Stimulated activated CD8-positive, alpha-beta memory T cell treated with anti-CD3 and anti-CD28 coated beads, Interleukin-7, amount 100 ng/mL, for 4 hours (primary cell): Measurements from ENCODE around the gene SLC7A8.
A peak's percentile ranks its signal among the peaks of the same experiment; 100 is the strongest.

ENCODE experiments used
- DNase-seq, 2 donors: peaks; one replicate each; pipeline ENCODE4 v3.0.0-alpha.2; 2020; ENCODE audit warnings: low read depth in 2 of 2

Gene SLC7A8

DNA sequence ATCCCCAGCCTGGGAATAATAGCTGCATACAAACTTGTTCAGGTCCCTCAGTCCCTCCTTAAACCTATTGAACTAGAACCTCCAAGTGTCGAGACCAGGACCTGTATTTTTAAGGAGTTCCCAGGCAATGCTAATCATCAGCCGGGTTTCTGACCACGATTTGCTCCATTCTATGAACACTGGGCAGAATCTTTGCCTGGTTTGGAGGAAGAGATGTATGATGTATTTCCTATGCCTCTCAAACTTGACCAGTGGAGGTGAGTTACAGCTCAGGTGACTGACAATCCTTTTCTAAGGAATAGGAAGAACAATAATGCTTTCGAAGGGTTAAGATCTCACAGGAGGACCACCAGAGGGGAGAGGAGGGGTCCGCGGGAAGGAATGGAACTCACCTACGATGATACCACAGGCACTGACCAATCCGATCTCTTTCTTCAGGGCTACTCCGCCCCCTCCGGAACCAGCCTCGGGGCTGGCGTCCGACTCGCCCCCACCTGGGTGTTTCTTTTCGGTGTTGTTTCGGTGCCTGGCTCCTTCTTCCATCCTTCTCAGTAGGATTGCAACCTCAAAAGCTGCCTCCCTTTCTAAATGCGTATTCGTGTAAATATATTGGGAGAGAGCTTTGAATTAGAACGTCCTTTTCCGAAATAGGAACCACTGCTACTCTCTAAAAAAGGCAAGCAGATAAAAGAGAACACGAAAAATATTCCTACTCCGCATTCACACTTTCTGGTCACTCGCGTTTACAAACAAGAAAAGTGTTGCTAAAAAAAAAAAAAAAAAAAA lies 895 bp downstream of the SLC7A8 start:
- peak in 1 of 2 donors; percentile 17 for DNase-seq

- no peak for DNase-seq
Measured at GRCh38 chr14:23181946-23182345, 1.5 kb downstream of the SLC7A8 start.

- DNase-seq: no peak
Measured at GRCh38 chr14:23181453-23181852, 2.0 kb downstream of the SLC7A8 start.

DNA sequence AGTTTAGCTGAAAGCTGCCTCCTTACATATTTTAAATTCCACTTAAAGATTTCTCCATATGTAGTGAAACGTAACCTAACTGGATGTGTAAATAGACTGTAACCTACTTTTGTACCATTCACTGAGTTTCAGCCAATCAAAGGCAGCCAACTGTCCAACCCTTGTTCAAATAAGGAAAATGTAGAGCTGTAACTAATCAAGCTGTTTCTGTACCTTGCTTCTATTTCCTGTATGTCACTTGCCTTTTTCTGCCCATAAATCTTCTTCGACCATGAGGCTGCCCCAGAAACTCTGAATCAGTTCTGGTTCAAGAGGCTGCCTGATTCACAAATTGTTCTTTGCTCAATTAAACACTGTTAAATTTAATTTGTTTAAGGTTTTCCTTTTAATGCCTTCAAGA lies 6.3 kb downstream of the SLC7A8 start:
- no peak for DNase-seq

GRCh38 chr14:23175823-23176222 lies 7.6 kb downstream of the SLC7A8 start:
- DNase-seq: no peak

GRCh38 chr14:23174296-23175184 lies 8.9 kb downstream of the SLC7A8 start:
- DNase-seq: no peak

DNA sequence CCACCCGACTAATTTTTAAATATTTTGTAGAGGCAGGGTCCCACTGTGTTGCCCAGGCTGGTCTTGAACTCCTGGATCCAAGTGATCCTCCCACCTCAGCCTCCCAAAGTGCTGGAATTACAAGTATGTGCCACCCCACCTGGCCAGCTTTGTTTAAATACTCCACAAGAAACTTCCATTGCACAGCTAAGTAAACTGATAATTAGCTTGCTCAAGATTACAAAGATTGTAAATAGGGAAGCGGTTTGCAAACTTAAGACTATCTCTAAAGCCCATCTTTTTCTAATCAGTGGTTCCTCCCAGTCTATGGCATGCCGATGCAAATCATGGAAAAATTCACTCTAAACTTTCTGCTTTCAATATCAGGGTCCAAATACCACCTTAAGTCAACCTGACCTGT lies 9.7 kb downstream of the SLC7A8 start:
- no peak for DNase-seq

DNA sequence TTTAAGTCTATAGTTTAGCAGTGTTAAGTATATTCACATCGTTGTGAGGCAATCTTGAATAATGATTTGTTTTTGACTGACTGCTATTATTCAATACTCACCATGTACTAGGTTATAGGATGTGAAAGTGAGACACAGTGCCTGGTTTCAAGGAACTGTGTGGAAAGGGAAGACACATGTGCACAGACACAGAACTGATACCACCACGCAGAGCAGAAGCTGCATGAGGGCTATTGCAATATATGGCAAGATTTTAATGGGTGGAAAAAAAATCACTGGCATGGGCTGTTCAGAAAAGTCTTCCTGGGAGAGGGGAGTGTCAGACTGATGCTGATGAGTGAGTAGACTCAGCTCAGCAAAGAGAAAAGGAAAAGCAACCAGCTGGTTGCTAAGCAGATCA lies 10.4 kb downstream of the SLC7A8 start:
- DNase-seq: no peak

DNA sequence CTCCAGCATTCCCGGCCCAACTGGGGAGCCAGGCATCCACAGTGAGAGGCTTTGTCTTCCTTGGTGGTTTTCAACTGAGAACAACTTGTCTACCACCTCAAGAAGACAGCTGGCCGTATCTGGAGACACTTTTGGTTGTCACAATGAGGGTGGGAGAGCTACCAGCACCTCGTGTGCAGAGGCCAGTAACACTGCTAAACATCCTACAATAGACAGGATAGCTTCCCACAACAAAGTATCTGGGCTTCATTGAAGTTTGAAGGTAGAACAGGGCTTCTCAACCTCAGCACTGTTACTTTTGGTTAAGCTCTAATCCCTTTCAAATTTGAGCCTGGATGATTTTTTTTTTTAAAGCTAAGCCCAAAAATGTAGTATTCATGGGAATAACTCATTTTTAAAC lies 10.9 kb downstream of the SLC7A8 start:
- no peak for DNase-seq

GRCh38 chr14:23172096-23172495 lies 11.4 kb downstream of the SLC7A8 start:
- DNase-seq: no peak

GRCh38 chr14:23171222-23171975 lies 12.1 kb downstream of the SLC7A8 start:
- DNase-seq: no peak

GRCh38 chr14:23169622-23170021 lies 13.8 kb downstream of the SLC7A8 start:
- DNase-seq: no peak

GRCh38 chr14:23168246-23168645 lies 15.2 kb downstream of the SLC7A8 start:
- no peak for DNase-seq

DNA sequence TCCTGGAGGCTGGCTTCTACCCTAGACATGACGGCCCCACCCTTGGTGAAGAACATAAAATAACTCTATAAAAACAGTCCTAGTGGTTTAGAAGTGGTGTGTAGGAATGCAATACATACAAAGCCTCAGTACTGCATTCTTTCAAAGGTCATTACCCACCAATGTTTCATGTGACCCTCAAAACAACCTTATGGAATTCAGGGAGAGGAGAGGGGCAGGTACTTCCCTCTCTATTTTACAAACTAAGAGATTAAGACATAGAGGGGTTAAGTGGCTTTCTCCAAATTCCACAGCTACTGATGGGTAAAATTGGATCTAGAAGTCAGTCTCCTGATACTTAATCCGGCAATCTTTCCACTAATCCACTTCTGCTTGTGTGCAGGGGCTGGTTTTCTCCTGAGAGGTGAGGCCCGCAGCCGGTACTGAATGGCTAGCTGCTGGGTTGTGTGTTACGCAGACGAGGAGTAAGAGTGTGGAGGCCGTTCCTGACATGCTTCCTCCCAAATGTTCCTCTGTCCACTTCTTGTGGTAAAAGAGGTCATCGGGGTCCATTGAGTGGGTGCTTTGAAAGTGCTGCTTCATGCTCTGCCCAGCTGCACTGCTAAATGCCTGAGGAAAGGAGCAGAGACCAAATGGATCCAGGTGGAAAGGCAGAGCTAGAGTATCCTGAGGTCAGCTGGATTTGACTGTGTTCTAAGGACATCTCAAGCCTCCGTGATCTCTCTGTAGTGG lies 16.2 kb downstream of the SLC7A8 start:
- no peak for DNase-seq

DNA sequence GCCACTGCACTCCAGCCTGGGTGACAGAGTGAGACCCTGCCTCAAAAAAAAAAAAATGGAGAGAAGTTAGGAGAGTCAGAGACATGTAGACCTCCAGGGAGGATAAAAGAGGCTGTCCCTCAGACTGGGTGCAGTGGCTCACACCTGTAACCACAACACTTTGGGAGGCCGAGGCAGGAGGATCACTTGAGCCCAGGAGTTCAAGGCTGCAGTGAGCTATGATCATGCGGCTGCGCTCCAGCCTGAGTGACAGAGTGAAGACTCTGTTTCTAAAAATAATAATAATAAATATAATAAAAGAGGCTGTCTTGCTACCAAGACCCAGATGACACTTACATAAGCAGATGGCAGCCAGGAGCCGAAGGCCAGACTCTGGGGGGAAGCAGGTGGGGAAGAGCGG lies 18.5 kb downstream of the SLC7A8 start:
- DNase-seq: no peak

GRCh38 chr14:23164250-23164649 lies 19.2 kb downstream of the SLC7A8 start:
- no peak for DNase-seq

DNA sequence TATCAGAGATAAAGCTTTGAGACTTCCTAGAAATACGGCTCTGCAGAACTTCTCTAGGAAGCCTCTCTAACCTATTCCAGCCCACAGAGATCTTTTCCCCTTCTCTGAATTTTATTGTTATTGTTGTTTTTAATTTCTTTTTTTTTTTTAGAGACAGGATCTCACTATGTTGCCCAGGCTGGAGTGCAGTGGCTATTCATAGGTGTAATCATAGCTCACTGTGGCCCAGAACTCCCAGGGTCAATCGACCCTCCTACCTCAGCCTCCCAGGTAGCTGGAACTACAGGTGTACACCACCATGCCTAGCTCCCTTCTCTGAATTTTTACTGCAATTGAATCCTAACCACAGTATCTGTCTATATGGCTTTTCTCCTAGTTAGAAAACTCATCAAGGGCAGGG lies 19.6 kb downstream of the SLC7A8 start:
- DNase-seq: no peak

DNA sequence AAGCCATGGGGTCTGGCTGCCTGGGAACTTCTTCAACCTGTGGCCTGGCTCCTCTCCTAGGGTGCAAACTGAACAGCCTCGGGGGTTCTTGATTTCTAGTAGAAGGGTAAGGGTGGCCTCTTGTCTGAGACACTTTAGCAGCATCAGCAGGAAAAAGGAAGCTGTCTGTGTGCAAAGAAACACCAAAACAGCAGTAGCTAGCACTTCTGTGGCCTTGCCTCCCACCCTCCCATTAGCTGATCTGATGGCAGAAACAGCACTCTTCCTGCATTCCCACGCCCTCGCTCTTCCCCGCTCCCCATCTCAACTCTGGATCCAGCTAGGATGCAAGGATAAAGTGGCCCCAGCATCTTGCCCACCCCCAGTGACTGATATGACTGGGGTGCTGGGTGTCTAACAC lies 20.7 kb downstream of the SLC7A8 start:
- no peak for DNase-seq

DNA sequence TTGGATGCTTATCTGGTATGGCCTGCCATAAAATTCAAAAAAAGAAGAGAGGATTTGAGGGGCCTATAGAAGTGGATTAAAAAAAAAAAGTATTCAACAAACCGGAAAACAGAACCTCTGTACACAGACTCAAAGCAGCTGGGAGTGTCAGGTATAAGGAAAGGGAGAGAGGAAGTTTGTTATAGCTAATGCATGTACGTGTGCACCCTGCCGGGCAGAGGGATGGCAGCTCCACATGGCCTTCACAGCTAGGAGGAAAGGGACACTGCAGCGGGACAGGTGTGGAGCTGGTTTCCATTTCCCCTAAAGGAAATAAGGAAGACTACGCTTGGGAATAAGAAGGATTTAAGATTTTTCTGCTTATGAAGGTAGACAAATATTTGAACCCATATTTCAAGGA lies 21.5 kb downstream of the SLC7A8 start:
- no peak for DNase-seq

- DNase-seq: no peak
Measured at GRCh38 chr14:23160924-23161522, 22.4 kb downstream of the SLC7A8 start.

GRCh38 chr14:23159532-23159931 lies 23.9 kb downstream of the SLC7A8 start:
- DNase-seq: no peak
